Muscle of leg (tissue), 11 donors: ENCODE results near the gene ADAMTS2. TPM values are rescaled to one million over a fixed set of nuclear protein-coding genes. Genes with fewer than 3 reads are reported as not detected.

Experiments used
- DNase-seq: peaks from one replicate; pipeline ENCODE4 v3.0.0; 2013
- H3K27ac ChIP-seq: one replicate; pipeline ENCODE4 v1.5.1; 2013; ENCODE audit warnings: mild to moderate bottlenecking, low read length, control low read depth
- H3K27me3 ChIP-seq: one replicate; pipeline ENCODE4 v1.6.1; 2013; ENCODE audit warnings: low read length; ENCODE audit not compliant: control insufficient read depth, insufficient read depth
- H3K36me3 ChIP-seq: one replicate; pipeline ENCODE4 v1.6.1; 2013; ENCODE audit warnings: low read length; ENCODE audit not compliant: control insufficient read depth, insufficient read depth
- H3K4me1 ChIP-seq: one replicate; pipeline ENCODE4 v1.6.1; 2013; ENCODE audit warnings: low read length; ENCODE audit not compliant: control insufficient read depth, insufficient read depth
- H3K4me3 ChIP-seq: one replicate; pipeline ENCODE4 v1.5.1; 2013; ENCODE audit warnings: low read length, control low read depth
- H3K9me3 ChIP-seq: replicated peaks from 2 replicates; pipeline ENCODE4 v1.6.1; 2013; ENCODE audit warnings: low read depth, low read length; ENCODE audit not compliant: control insufficient read depth
- WGBS: methylation state at CpG from one replicate; pipeline ENCODE4 v1.1.5; 2013; ENCODE audit warnings: missing lambda C conversion rate; ENCODE audit not compliant: insufficient coverage; 5-methylcytosine and 5-hydroxymethylcytosine counted together
- polyA plus RNA-seq, 8 donors: library from polyadenylated mRNA; unstranded; fragments of 120-200 nt; gene quantifications; one replicate each; pipeline versions ENCODE4 v1.2.1 to v1.2.3, GENCODE V29; 2013; ENCODE audit warnings: inconsistent platforms in 1 of 8, low replicate concordance in 1 of 8; ENCODE audit not compliant: insufficient read length in 8 of 8, insufficient read depth in 1 of 8
- total RNA-seq: library from RNA; stranded (reverse); fragments of 120-200 nt; gene quantifications from one replicate; pipeline ENCODE4 v1.2.4, GENCODE V29; 2013

ADAMTS2 gene
- total and polyA plus RNA-seq, 9 donors: 21.3 to 46.3 (median 34.2) TPM

DNA sequence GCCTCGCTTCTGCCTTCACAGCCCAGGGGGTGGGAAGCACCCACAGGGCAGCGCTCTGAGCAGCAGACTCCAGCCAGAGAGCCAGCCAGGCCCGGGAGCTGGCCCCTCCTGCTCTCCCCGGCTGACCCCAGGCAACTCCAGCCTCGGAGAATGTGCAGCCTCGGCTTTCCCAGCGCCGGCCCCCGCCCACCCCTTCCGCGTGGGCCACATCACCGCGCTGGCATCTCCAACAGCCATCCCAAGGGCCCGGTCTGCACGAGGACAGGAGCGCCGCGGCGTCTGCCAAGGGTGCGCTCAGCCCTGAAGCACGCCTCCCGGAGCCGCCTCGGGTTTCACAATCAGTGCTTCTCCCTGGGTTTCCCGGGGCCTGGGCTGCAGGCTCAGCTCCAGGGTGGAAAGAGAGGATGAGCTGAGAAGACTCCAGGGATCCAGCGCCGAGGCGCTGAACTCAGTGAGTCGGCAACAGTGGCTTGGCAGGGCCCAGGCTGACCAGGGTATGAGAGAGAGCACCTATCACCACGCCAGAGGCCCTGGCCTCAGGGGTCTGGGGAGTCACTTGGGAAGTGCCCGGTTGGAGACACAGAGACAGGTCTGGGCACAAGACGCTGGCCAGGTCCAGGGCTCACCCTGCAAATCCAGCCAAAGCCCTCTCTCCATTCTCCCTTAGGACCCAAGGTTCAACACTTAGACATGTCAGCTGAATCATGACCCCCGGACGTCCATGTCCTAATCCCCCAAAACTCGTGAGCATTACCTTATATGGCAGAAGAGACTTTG, 79.6 kb downstream of the ADAMTS2 start:
- Histone ChIP-seq H3K4me1 (peaks cover 80% of the 10 kb centered on the region), H3K9me3 (no peaks in the 10 kb centered on the region), H3K36me3 (no peaks in the 10 kb centered on the region), H3K27ac (peak overlapping the region; percentile 77), H3K27me3 (peaks cover 9% of the 10 kb centered on the region), H3K4me3 (no peak overlapping the region)
- peak; percentile 97 for DNase-seq
- WGBS: 5% methylated on average over 32 of the region's 35 CpGs

DNA sequence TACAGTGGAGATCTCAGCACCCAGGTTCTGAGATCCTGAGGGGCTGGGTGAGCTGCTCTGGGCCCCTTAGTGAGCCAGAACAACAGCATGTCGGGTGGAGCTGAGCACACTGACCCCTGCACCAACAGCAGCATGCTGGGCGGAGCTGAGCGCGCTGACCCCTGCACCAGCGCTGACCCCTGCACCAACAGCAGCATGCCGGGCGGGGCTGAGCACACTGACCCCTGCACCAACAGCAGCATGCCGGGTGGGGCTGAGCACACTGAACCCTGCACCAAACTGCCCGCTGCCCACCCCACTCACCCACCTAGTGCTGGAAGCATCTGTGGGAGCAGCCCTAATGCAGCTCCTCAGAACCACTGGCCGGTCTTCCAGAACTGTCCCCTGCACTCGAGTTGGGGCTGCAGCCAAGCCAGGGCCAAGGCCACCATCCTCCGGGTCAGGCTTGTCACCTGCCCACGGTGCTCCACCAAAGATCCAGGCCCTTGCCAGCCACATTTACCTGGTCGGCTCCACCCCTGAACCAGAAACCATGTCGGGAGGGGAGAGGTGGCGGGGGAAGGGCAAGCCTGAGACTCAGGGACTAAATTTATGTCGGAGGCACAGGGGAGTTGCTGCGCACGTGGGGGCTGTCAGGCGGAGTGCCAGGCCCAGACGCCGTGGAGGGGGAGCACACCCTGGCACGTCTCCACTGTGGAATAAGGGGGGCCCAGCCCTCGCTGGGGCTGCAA, 80.3 kb downstream of the ADAMTS2 start:
- peaks cover 9% of the 10 kb centered on the region for H3K27me3 ChIP-seq
- no peaks in the 10 kb centered on the region for H3K9me3 ChIP-seq
- H3K4me3 ChIP-seq: no peak overlapping the region
- H3K27ac ChIP-seq: peak overlapping the region; percentile 62
- peaks cover 5% of the 10 kb centered on the region for H3K36me3 ChIP-seq
- H3K4me1 ChIP-seq: peaks cover 80% of the 10 kb centered on the region
- 37% methylated on average over 16 of the region's 24 CpGs for WGBS
- no peak for DNase-seq

DNA sequence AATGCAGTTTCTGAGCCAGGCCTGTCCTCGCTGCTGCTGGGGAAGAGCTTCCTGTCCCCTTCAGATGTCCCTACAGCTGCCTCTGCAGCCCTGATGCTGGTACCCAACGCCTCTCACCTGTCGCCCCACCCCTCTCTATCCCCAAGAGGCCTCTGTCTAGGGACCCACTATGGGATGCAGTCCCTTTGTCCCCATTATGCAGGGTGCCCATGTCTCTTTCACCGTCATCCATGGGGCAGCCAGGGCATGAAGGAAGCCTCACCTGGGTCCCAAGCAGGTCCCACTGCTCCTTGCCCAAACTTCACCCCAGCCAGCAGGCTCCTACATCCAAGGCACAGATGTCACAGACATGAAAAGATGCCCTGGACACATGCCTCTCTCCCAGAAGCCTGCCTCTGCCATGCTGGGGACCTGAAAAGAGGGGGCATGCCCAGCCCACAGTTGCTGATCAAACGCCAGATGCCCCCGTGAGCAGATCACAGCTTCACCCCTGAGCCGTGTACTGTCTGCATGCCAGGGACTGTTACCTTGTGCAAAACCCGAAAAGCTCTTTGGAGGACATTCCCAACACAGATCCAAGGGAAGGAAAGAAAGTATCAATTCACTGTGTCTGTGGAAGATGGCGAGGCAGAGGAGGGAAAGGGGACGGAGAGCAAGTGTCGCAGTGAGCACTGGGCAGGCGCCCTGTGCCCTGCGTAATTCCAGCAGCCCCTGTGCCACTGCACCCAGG, 81.0 kb downstream of the ADAMTS2 start:
- no peaks in the 10 kb centered on the region for H3K9me3 ChIP-seq
- H3K27me3 ChIP-seq: peaks cover 9% of the 10 kb centered on the region
- no peak overlapping the region for H3K4me3 ChIP-seq
- H3K36me3 ChIP-seq: peaks cover 5% of the 10 kb centered on the region
- DNase-seq: no peak
- no peak overlapping the region for H3K27ac ChIP-seq
- WGBS: 85% methylated on average over 9 of the region's 13 CpGs
- H3K4me1 ChIP-seq: peaks cover 80% of the 10 kb centered on the region

- peaks cover 80% of the 10 kb centered on the region for H3K4me1 ChIP-seq
- H3K27me3 ChIP-seq: peaks cover 8% of the 10 kb centered on the region
Observed at GRCh38 chr5:179263391-179264052, 81.7 kb downstream of the ADAMTS2 start.

GRCh38 chr5:179262126-179262920, 82.9 kb downstream of the ADAMTS2 start:
- DNase-seq: no peak
- Histone ChIP-seq H3K36me3 (peaks cover 5% of the 10 kb centered on the region), H3K27me3 (peaks cover 8% of the 10 kb centered on the region), H3K4me3 (no peak overlapping the region), H3K4me1 (peaks cover 80% of the 10 kb centered on the region), H3K27ac (no peak overlapping the region), H3K9me3 (no peaks in the 10 kb centered on the region)
- 87% methylated on average over 30 of the region's 30 CpGs for WGBS

More at GRCh38 chr5:179263391-179264052, 81.7 kb downstream of the ADAMTS2 start:
- DNase-seq: no peak
- Histone ChIP-seq H3K27ac (no peak overlapping the region), H3K9me3 (no peaks in the 10 kb centered on the region), H3K36me3 (peaks cover 5% of the 10 kb centered on the region), H3K4me3 (no peak overlapping the region)
- 86% methylated on average over 18 of the region's 23 CpGs for WGBS

DNA sequence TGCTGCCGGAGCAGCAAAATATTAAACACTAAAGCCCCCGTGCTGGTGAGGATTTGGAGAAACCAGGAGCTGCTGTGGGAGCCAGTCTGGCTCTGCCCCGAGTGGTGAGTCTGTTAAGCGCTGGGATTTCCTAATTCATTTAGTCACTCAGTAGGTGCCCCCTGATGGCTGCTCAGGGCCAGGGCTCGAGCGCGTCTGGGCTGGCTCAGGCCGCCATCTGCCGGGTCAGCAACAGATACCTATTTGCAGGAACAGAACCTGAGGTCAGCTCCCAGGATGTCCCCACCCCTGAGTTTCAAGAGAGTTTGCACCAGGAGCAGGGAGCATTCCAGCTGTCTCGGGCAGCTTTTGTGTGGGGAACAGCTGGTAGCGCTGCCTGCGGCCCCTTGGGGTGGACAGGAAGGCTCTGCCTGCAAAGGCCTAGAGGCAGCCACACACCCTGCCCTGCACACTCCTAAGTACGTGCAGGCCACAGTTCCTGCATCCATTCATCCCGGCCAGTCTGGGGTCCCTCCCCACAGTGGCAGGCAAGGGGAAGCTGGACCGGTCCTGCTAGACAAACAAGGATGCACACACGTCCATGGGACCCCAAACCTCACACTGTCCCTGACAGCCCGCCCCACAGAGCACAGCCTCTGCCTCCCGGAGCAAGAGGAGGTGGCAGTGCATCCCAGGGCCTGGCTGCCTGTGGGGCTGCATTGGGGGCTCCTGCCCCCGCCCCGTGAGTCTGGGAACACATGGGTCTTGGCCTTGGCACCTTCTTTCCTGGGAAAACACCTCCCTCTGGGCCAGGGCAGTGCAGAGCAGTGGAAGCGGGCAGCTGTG, 83.7 kb downstream of the ADAMTS2 start:
- peaks cover 8% of the 10 kb centered on the region for H3K27me3 ChIP-seq
- H3K9me3 ChIP-seq: no peaks in the 10 kb centered on the region
- 67% methylated on average over 18 of the region's 21 CpGs for WGBS
- peaks cover 79% of the 10 kb centered on the region for H3K4me1 ChIP-seq
- H3K4me3 ChIP-seq: no peak overlapping the region
- no peak overlapping the region for H3K27ac ChIP-seq
- peaks cover 5% of the 10 kb centered on the region for H3K36me3 ChIP-seq
- no peak for DNase-seq

DNA sequence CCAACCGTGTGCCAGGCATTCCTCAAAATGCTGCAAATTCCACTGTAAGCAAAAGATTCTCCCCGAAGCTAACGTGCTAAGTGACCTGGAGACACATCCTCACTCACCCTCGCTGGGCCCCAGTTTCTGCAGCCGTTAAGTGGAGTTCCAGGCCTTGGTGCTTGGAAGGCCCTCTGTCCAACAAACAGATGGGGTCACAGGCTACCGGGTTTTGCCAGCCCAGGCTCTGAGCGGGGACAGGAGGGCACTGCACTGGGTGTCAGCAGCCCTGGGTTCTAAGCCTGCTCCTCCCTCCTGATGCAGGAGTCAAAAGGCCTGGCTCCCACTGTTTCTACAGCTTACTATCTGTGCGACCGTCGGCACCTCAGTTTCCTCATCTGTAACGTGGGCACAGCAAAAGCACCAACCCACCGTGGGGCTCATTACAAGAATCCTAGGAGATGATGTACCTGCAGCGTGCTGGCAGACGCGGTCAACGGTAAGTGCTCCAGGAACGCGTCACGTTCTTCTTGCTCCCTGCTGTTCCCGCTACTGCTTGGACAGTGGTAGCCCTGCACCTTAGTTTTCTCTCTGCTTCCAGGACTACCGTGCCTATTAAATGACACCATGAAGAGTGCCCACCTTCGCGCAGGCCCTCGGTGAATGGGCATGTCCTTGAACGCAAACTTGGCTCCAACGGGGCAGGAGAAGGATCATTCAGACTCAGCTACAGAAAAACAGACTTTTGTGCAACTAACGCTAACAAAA, 84.8 kb downstream of the ADAMTS2 start:
- Histone ChIP-seq H3K4me3 (no peak overlapping the region), H3K9me3 (no peaks in the 10 kb centered on the region), H3K27me3 (peaks cover 5% of the 10 kb centered on the region), H3K27ac (no peak overlapping the region), H3K4me1 (peaks cover 69% of the 10 kb centered on the region), H3K36me3 (peaks cover 5% of the 10 kb centered on the region)
- 83% methylated on average over 25 of the region's 27 CpGs for WGBS
- DNase-seq: no peak

DNA sequence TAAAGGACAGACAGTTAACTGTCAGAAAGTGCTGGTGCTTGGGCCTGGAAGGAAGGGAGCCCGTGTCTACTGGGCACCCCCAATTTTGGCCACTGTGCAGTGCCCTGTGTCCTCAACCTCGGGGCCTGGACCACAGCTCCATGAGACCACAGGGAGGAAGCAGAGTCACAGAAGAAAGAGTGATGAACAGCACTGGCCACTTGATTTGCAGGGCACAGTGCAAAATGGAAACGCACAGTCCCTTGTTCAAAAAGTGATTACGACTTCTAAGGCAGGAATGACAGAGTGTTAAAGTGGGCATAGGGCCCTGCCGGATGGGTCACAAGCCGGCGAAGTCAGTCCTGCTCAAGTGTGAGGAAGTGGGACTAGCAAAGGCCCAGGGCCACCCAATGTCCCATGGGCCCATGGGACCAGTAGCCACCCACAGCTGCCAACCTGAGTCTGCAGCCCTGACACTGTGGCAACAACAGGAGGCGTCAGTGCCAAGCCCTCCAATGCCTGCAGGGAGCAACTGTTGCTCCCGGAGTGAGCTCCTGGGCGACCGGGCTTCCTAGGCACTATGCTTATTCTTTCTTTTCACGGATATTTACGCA, 85.4 kb downstream of the ADAMTS2 start:
- WGBS: 70% methylated on average over 12 of the region's 13 CpGs
- Histone ChIP-seq H3K27ac (no peak overlapping the region), H3K36me3 (peaks cover 5% of the 10 kb centered on the region), H3K4me3 (no peak overlapping the region), H3K9me3 (no peaks in the 10 kb centered on the region), H3K4me1 (peaks cover 62% of the 10 kb centered on the region), H3K27me3 (peaks cover 5% of the 10 kb centered on the region)
- no peak for DNase-seq
